Measurements from ENCODE around the gene SLC38A1.

The SLC38A1 gene

DNA sequence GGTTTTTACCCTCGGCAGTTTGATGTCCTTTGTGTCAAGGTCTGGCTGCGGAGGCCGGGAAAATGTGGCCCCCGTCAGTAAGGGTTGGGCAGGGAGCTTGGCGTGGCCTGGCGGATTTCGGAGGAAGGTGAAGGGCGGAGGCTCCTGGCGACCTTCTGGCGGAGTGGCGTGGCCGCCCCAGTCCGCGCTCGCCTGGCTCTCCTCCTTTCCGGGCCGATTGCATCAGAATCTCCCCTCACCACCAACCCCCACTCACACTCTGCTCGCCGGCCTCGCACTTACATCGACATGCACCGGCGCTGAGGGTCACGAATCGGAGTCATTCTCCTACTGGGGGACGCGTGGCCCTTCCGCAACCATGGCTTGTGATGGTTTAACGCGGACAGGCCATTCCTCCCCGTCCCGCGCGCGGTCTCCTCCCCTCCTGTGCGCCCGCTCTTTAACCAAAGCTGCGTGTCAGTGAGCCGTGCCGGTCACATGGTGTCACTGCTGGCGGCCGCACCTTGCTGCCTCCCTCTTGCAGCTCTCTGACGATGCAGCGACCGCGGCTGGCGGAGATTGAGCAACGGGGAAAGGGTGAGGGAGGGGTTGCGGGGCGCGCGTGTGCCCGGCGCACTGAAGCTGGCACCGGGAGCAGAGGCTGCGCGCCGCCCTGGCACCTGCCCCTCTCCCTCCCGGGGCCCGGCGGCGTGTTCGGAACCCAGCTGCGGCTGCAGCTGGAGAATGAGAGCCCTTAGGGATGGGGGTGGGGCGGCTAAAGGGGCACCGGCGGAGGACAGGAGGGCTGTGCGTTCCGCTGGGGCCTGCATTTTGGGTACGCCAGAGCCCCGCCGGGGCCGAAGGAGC lies at the start of gene SLC38A1:
SLC38A1 (minus strand) TSS at position 461 of the 846 bp plus-strand sequence. CDS start 29,243 bp downstream, outside the sequence.
- ATAC-seq: peak; percentile 73
- TF ChIP-seq TCF4 (CRISPR knock-in tag; IDR thresholded peaks at IDR 0.05; ENCODE audit: borderline replicate concordance): no peak
- TF ChIP-seq SNAI2 (CRISPR knock-in tag; IDR thresholded peaks at IDR 0.05): no peak
- TF ChIP-seq, protein P1, sequence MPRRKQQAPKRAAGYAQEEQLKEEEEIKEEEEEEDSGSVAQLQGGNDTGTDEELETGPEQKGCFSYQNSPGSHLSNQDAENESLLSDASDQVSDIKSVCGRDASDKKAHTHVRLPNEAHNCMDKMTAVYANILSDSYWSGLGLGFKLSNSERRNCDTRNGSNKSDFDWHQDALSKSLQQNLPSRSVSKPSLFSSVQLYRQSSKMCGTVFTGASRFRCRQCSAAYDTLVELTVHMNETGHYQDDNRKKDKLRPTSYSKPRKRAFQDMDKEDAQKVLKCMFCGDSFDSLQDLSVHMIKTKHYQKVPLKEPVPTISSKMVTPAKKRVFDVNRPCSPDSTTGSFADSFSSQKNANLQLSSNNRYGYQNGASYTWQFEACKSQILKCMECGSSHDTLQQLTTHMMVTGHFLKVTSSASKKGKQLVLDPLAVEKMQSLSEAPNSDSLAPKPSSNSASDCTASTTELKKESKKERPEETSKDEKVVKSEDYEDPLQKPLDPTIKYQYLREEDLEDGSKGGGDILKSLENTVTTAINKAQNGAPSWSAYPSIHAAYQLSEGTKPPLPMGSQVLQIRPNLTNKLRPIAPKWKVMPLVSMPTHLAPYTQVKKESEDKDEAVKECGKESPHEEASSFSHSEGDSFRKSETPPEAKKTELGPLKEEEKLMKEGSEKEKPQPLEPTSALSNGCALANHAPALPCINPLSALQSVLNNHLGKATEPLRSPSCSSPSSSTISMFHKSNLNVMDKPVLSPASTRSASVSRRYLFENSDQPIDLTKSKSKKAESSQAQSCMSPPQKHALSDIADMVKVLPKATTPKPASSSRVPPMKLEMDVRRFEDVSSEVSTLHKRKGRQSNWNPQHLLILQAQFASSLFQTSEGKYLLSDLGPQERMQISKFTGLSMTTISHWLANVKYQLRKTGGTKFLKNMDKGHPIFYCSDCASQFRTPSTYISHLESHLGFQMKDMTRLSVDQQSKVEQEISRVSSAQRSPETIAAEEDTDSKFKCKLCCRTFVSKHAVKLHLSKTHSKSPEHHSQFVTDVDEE (CRISPR knock-in tag; IDR thresholded peaks at IDR 0.05): no peak
- TF ChIP-seq ZNF70 (CRISPR knock-in tag; IDR thresholded peaks at IDR 0.05): no peak
- TF ChIP-seq CSDC2 (CRISPR knock-in tag; IDR thresholded peaks at IDR 0.05): no peak
- no peak for TF ChIP-seq ARNTL (CRISPR knock-in tag; IDR thresholded peaks at IDR 0.05; ENCODE audit: borderline replicate concordance, low read depth)
- no peak for TF ChIP-seq ZFP3 (CRISPR knock-in tag; IDR thresholded peaks at IDR 0.05)
- TF ChIP-seq ZFP30 (CRISPR knock-in tag; IDR thresholded peaks at IDR 0.05): no peak
- TF ChIP-seq TOX (CRISPR knock-in tag; IDR thresholded peaks at IDR 0.05; ENCODE audit: borderline replicate concordance): no peak
- TF ChIP-seq OSR1 (CRISPR knock-in tag; IDR thresholded peaks at IDR 0.05): no peak
- no peak for TF ChIP-seq ISL1 (CRISPR knock-in tag; IDR thresholded peaks at IDR 0.05)
- TF ChIP-seq, protein P2, sequence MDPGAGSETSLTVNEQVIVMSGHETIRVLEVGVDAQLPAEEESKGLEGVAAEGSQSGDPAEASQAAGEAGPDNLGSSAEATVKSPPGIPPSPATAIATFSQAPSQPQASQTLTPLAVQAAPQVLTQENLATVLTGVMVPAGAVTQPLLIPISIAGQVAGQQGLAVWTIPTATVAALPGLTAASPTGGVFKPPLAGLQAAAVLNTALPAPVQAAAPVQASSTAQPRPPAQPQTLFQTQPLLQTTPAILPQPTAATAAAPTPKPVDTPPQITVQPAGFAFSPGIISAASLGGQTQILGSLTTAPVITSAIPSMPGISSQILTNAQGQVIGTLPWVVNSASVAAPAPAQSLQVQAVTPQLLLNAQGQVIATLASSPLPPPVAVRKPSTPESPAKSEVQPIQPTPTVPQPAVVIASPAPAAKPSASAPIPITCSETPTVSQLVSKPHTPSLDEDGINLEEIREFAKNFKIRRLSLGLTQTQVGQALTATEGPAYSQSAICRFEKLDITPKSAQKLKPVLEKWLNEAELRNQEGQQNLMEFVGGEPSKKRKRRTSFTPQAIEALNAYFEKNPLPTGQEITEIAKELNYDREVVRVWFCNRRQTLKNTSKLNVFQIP (CRISPR knock-in tag; IDR thresholded peaks at IDR 0.05; ENCODE audit: borderline replicate concordance, low read depth): no peak
- TF ChIP-seq ZC3H10 (CRISPR knock-in tag; IDR thresholded peaks at IDR 0.05): no peak

DNA sequence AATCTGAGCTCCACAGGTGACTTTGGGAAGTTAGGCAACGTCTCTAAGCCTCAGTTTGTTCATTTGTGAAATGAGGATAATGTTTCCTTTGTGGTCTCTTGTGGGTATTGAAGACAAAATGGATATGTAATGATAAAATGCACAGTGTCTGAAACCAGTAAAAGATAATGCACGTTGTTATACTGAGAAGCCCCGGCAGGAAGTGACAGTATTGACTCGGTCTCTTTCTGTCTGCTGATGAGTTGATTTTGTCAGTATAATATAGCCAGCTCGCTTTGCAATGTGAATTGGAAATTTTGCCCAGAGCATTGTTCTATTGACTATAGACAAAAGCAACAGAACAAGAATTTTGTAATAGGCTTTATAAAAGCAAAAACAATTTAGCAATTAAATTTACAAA lies 49.2 kb upstream of the SLC38A1 start:
- TF ChIP-seq TOX (CRISPR knock-in tag; IDR thresholded peaks at IDR 0.05; ENCODE audit: borderline replicate concordance) (no peak), ISL1 (CRISPR knock-in tag; IDR thresholded peaks at IDR 0.05) (no peak), ZFP3 (CRISPR knock-in tag; IDR thresholded peaks at IDR 0.05) (no peak), TCF4 (CRISPR knock-in tag; IDR thresholded peaks at IDR 0.05; ENCODE audit: borderline replicate concordance) (no peak), CSDC2 (CRISPR knock-in tag; IDR thresholded peaks at IDR 0.05) (no peak)
- TF ChIP-seq, protein P3, sequence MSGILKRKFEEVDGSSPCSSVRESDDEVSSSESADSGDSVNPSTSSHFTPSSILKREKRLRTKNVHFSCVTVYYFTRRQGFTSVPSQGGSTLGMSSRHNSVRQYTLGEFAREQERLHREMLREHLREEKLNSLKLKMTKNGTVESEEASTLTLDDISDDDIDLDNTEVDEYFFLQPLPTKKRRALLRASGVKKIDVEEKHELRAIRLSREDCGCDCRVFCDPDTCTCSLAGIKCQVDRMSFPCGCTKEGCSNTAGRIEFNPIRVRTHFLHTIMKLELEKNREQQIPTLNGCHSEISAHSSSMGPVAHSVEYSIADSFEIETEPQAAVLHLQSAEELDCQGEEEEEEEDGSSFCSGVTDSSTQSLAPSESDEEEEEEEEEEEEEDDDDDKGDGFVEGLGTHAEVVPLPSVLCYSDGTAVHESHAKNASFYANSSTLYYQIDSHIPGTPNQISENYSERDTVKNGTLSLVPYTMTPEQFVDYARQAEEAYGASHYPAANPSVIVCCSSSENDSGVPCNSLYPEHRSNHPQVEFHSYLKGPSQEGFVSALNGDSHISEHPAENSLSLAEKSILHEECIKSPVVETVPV (CRISPR knock-in tag; IDR thresholded peaks at IDR 0.05): no peak
- TF ChIP-seq, protein P2 (CRISPR knock-in tag; IDR thresholded peaks at IDR 0.05; ENCODE audit: borderline replicate concordance, low read depth): no peak
- ATAC-seq: no peak

DNA sequence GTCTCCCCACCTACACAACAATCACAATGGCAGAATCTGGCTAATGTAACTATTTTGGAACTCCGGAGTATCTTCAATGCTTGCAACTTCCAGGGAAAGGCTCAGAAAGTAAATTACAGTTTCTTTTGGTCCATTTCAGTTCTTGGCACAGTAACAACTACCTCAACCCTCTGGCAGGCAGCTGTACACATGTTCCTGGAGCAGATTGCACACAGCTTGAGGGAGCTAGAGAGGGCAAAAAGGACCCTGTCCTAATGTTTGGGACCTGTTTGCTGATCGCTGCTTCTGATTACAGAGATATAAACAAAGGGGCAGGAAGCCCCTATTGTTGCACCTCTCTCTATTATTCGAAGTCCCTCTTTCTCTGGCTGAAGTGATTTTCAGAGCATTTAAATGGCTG lies 35.2 kb upstream of the SLC38A1 start:
- TF ChIP-seq, protein P4, sequence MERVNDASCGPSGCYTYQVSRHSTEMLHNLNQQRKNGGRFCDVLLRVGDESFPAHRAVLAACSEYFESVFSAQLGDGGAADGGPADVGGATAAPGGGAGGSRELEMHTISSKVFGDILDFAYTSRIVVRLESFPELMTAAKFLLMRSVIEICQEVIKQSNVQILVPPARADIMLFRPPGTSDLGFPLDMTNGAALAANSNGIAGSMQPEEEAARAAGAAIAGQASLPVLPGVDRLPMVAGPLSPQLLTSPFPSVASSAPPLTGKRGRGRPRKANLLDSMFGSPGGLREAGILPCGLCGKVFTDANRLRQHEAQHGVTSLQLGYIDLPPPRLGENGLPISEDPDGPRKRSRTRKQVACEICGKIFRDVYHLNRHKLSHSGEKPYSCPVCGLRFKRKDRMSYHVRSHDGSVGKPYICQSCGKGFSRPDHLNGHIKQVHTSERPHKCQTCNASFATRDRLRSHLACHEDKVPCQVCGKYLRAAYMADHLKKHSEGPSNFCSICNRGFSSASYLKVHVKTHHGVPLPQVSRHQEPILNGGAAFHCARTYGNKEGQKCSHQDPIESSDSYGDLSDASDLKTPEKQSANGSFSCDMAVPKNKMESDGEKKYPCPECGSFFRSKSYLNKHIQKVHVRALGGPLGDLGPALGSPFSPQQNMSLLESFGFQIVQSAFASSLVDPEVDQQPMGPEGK (CRISPR knock-in tag; IDR thresholded peaks at IDR 0.05; ENCODE audit: borderline replicate concordance): no peak
- TF ChIP-seq ZNF8 (CRISPR knock-in tag; IDR thresholded peaks at IDR 0.05) (no peak), ZC3H10 (CRISPR knock-in tag; IDR thresholded peaks at IDR 0.05) (no peak), ARNTL (CRISPR knock-in tag; IDR thresholded peaks at IDR 0.05; ENCODE audit: borderline replicate concordance, low read depth) (no peak), ISL1 (CRISPR knock-in tag; IDR thresholded peaks at IDR 0.05) (no peak), BACH2 (CRISPR knock-in tag; IDR thresholded peaks at IDR 0.05; ENCODE audit: borderline replicate concordance) (no peak), TCF4 (CRISPR knock-in tag; IDR thresholded peaks at IDR 0.05; ENCODE audit: borderline replicate concordance) (no peak)
- TF ChIP-seq, protein P2 (CRISPR knock-in tag; IDR thresholded peaks at IDR 0.05; ENCODE audit: borderline replicate concordance, low read depth): no peak
- no peak for ATAC-seq
